ENCODE results near the gene FAR2. TPM values are rescaled to one million over a fixed set of nuclear protein-coding genes. Genes with fewer than 3 reads are reported as not detected.

Gene FAR2
- total and polyA plus RNA-seq, 2 experiments from 2014 or later, result 18.7 to 22.6 TPM

- TF ChIP-seq ZNF462 (CRISPR knock-in tag; IDR thresholded peaks at IDR 0.05), result no peak
- no peak for TF ChIP-seq ZNF331 (CRISPR knock-in tag; IDR thresholded peaks at IDR 0.05; ENCODE audit: low read depth)
- TF ChIP-seq ETS1 (IDR thresholded peaks at IDR 0.05), result no peak
These were observed 205.9 kb downstream of the FAR2 start (continued) for GRCh38 chr12:29354954-29355353.

GRCh38 chr12:29365091-29365490 lies 216.0 kb downstream of the FAR2 start:
- peaks cover 27% of the 10 kb centered on the region; the same call in 1 of the 2 replicates for H3K36me3 ChIP-seq (ENCODE audit: insufficient read depth)
- no peaks in the 10 kb centered on the region for H3F3A ChIP-seq (replicated peaks; ENCODE audit: low read depth)
- 0 out of 2 replicates have a peak, but pooled peaks cover 3% of the 10 kb centered on the region for H3K79me2 ChIP-seq (replicated peaks; ENCODE audit: insufficient read depth)
- Mint-ChIP-seq H3K27ac (no peak overlapping the region), H3K36me3 (ENCODE audit: low read depth) (peaks cover 26% of the 10 kb centered on the region), H3K27me3 (ENCODE audit: insufficient read depth, low read depth, poor library complexity) (no peaks in the 10 kb centered on the region), H3K9me3 (no peaks in the 10 kb centered on the region), H3K4me1 (no peaks in the 10 kb centered on the region), H3K4me3 (no peak overlapping the region)
- no peak overlapping the region for H3K4me3 ChIP-seq
- DNase-seq (ENCODE audit: low spot score) (no peak), ATAC-seq (no peak)
- no peaks in the 10 kb centered on the region for H3K27me3 ChIP-seq (ENCODE audit: insufficient read depth)
- H3K4me1 ChIP-seq (ENCODE audit: insufficient read depth), result no peaks in the 10 kb centered on the region
- H2AFZ ChIP-seq, result no peak overlapping the region
- H4K20me1 ChIP-seq (replicated peaks; ENCODE audit: insufficient read depth), result peaks cover 4% of the 10 kb centered on the region; the same call in 1 of the 2 replicates
- no peak overlapping the region for H3K4me2 ChIP-seq
- no peaks in the 10 kb centered on the region for H3K9me2 ChIP-seq (ENCODE audit: insufficient read depth)
- no peak overlapping the region for H3K27ac ChIP-seq (ENCODE audit: low read depth)
- TF ChIP-seq ZNF462 (CRISPR knock-in tag; IDR thresholded peaks at IDR 0.05), result no peak
- no peak for TF ChIP-seq ZNF114 (CRISPR knock-in tag; IDR thresholded peaks at IDR 0.05)
- TF ChIP-seq CTCF (conservative IDR thresholded peaks at IDR 0.05; ENCODE audit: low read depth in 2 of 2), result no peak

Data from GM23338 (cell line).